ENCODE data around the gene SLC7A8.

Gene SLC7A8

DNA sequence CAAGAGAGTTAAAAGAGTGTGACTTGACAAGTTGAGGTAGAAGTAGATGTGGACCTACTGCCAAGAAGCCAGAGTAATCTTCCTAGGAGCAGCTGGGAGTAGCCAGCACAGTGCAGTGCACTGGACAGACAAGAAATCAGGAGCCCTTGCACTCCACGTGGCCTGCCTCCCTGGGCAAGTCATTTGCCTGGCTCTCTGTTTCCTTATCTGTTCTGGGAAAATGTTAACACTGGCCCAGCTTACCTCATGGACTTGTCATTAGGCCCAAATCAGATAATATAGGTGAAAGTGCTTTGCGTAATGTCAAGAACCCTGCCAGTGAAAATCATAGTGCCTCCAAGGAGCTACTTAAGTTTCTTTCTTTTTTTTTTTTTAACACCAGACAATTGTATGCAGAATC lies 19.2 kb downstream of the SLC7A8 start:
- Histone ChIP-seq H3K36me3 (replicated peaks in 1 of 2; ENCODE audit: control insufficient read depth in 2 of 2, insufficient read depth in 2 of 2, low read length in 2 of 2) (peaks cover 0 to 9% of the 10 kb centered on the region in 2 donors), H3K27ac (replicated peaks; ENCODE audit: low read length) (no peak overlapping the region), H3K4ac (ENCODE audit: low read length) (no peak overlapping the region), H3K4me1 (ENCODE audit: control insufficient read depth in 2 of 2, insufficient read depth in 1 of 2, low read depth in 1 of 2, low read length in 2 of 2) (peaks cover 23 to 26% of the 10 kb centered on the region in 2 donors), H2BK5ac (ENCODE audit: low read length) (no peak overlapping the region), H3K14ac (ENCODE audit: low read length) (no peak overlapping the region), H3K18ac (ENCODE audit: low read length) (no peak overlapping the region), H3K4me2 (ENCODE audit: insufficient read depth, low read length, poor library complexity, severe bottlenecking) (no peak overlapping the region), H2AK5ac (ENCODE audit: low read depth, low read length) (no peak overlapping the region), H3K27me3 (ENCODE audit: control insufficient read depth in 3 of 3, insufficient read depth in 3 of 3, low read depth in 1 of 3, low read length in 3 of 3) (no peaks in the 10 kb centered on the region), H2BK15ac (ENCODE audit: low read length) (no peak overlapping the region), H4K91ac (ENCODE audit: low read depth, low read length, poor library complexity) (no peak overlapping the region), H3K23ac (ENCODE audit: low read depth, low read length, poor library complexity) (no peak overlapping the region), H3K9me3 (replicated peaks in 1 of 2; ENCODE audit: control insufficient read depth in 2 of 2, insufficient read depth in 1 of 2, low read depth in 1 of 2, low read length in 2 of 2) (no peaks in the 10 kb centered on the region), H2BK120ac (ENCODE audit: low read depth, low read length) (no peak overlapping the region), H2AFZ (ENCODE audit: low read length) (no peak overlapping the region), H3K9ac (ENCODE audit: low read depth, low read length, poor library complexity) (no peak overlapping the region), H3K4me3 (ENCODE audit: low read length in 2 of 2) (no peak overlapping the region), H4K8ac (ENCODE audit: low read depth, low read length) (no peak overlapping the region), H2BK12ac (ENCODE audit: low read length) (no peak overlapping the region), H3K79me1 (ENCODE audit: low read depth, low read length) (no peaks in the 10 kb centered on the region)
- DNase-seq (ENCODE audit: low spot score): no peak
- WGBS, 2 donors (ENCODE audit: extremely low coverage in 2 of 2, insufficient read length in 2 of 2, insufficient replicate concordance in 1 of 2): no CpG with 5 or more reads among the region's 2 CpGs

DNA sequence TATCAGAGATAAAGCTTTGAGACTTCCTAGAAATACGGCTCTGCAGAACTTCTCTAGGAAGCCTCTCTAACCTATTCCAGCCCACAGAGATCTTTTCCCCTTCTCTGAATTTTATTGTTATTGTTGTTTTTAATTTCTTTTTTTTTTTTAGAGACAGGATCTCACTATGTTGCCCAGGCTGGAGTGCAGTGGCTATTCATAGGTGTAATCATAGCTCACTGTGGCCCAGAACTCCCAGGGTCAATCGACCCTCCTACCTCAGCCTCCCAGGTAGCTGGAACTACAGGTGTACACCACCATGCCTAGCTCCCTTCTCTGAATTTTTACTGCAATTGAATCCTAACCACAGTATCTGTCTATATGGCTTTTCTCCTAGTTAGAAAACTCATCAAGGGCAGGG lies 19.6 kb downstream of the SLC7A8 start:
- no peak for DNase-seq (ENCODE audit: low spot score)

DNA sequence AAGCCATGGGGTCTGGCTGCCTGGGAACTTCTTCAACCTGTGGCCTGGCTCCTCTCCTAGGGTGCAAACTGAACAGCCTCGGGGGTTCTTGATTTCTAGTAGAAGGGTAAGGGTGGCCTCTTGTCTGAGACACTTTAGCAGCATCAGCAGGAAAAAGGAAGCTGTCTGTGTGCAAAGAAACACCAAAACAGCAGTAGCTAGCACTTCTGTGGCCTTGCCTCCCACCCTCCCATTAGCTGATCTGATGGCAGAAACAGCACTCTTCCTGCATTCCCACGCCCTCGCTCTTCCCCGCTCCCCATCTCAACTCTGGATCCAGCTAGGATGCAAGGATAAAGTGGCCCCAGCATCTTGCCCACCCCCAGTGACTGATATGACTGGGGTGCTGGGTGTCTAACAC lies 20.7 kb downstream of the SLC7A8 start:
- no CpG with 5 or more reads among the region's 4 CpGs for WGBS, 2 donors (ENCODE audit: extremely low coverage in 2 of 2, insufficient read length in 2 of 2, insufficient replicate concordance in 1 of 2)
- Histone ChIP-seq H3K36me3 (replicated peaks in 1 of 2; ENCODE audit: control insufficient read depth in 2 of 2, insufficient read depth in 2 of 2, low read length in 2 of 2) (peaks cover 0 to 9% of the 10 kb centered on the region in 2 donors), H3K4me1 (ENCODE audit: control insufficient read depth in 2 of 2, insufficient read depth in 1 of 2, low read depth in 1 of 2, low read length in 2 of 2) (peaks cover 17 to 28% of the 10 kb centered on the region in 2 donors), H3K9ac (ENCODE audit: low read depth, low read length, poor library complexity) (no peak overlapping the region), H3K4me3 (ENCODE audit: low read length in 2 of 2) (peak overlapping the region in 1 of 2 donors; percentile 13), H4K8ac (ENCODE audit: low read depth, low read length) (no peak overlapping the region), H2BK5ac (ENCODE audit: low read length) (no peak overlapping the region), H3K14ac (ENCODE audit: low read length) (no peak overlapping the region), H2BK15ac (ENCODE audit: low read length) (no peak overlapping the region), H2AK5ac (ENCODE audit: low read depth, low read length) (no peak overlapping the region), H4K91ac (ENCODE audit: low read depth, low read length, poor library complexity) (no peak overlapping the region), H2BK12ac (ENCODE audit: low read length) (no peak overlapping the region), H3K4ac (ENCODE audit: low read length) (no peak overlapping the region), H2BK120ac (ENCODE audit: low read depth, low read length) (no peak overlapping the region), H3K27me3 (ENCODE audit: control insufficient read depth in 3 of 3, insufficient read depth in 3 of 3, low read depth in 1 of 3, low read length in 3 of 3) (no peaks in the 10 kb centered on the region), H3K4me2 (ENCODE audit: insufficient read depth, low read length, poor library complexity, severe bottlenecking) (no peak overlapping the region), H3K9me3 (replicated peaks in 1 of 2; ENCODE audit: control insufficient read depth in 2 of 2, insufficient read depth in 1 of 2, low read depth in 1 of 2, low read length in 2 of 2) (no peaks in the 10 kb centered on the region), H3K18ac (ENCODE audit: low read length) (no peak overlapping the region), H3K79me1 (ENCODE audit: low read depth, low read length) (no peaks in the 10 kb centered on the region), H3K23ac (ENCODE audit: low read depth, low read length, poor library complexity) (no peak overlapping the region), H3K27ac (replicated peaks; ENCODE audit: low read length) (no peak overlapping the region), H2AFZ (ENCODE audit: low read length) (no peak overlapping the region)
- no peak for DNase-seq (ENCODE audit: low spot score)

More for the DNA sequence above, 19.6 kb downstream of the SLC7A8 start:
- Histone ChIP-seq H3K79me1 (ENCODE audit: low read depth, low read length) (no peaks in the 10 kb centered on the region), H3K4me2 (ENCODE audit: insufficient read depth, low read length, poor library complexity, severe bottlenecking) (no peak overlapping the region), H2AFZ (ENCODE audit: low read length) (no peak overlapping the region), H2BK15ac (ENCODE audit: low read length) (no peak overlapping the region), H3K14ac (ENCODE audit: low read length) (no peak overlapping the region), H3K23ac (ENCODE audit: low read depth, low read length, poor library complexity) (no peak overlapping the region), H3K4me3 (ENCODE audit: low read length in 2 of 2) (no peak overlapping the region), H3K9ac (ENCODE audit: low read depth, low read length, poor library complexity) (no peak overlapping the region), H2BK12ac (ENCODE audit: low read length) (no peak overlapping the region), H2BK120ac (ENCODE audit: low read depth, low read length) (no peak overlapping the region), H3K36me3 (replicated peaks in 1 of 2; ENCODE audit: control insufficient read depth in 2 of 2, insufficient read depth in 2 of 2, low read length in 2 of 2) (peaks cover 0 to 9% of the 10 kb centered on the region in 2 donors), H3K4me1 (ENCODE audit: control insufficient read depth in 2 of 2, insufficient read depth in 1 of 2, low read depth in 1 of 2, low read length in 2 of 2) (peaks cover 23 to 28% of the 10 kb centered on the region in 2 donors), H4K8ac (ENCODE audit: low read depth, low read length) (no peak overlapping the region), H3K18ac (ENCODE audit: low read length) (no peak overlapping the region), H3K4ac (ENCODE audit: low read length) (no peak overlapping the region), H3K27me3 (ENCODE audit: control insufficient read depth in 3 of 3, insufficient read depth in 3 of 3, low read depth in 1 of 3, low read length in 3 of 3) (no peaks in the 10 kb centered on the region), H2BK5ac (ENCODE audit: low read length) (no peak overlapping the region), H2AK5ac (ENCODE audit: low read depth, low read length) (no peak overlapping the region), H3K9me3 (replicated peaks in 1 of 2; ENCODE audit: control insufficient read depth in 2 of 2, insufficient read depth in 1 of 2, low read depth in 1 of 2, low read length in 2 of 2) (no peaks in the 10 kb centered on the region), H3K27ac (replicated peaks; ENCODE audit: low read length) (no peak overlapping the region), H4K91ac (ENCODE audit: low read depth, low read length, poor library complexity) (no peak overlapping the region)
- WGBS, 2 donors (ENCODE audit: extremely low coverage in 2 of 2, insufficient read length in 2 of 2, insufficient replicate concordance in 1 of 2): no CpG with 5 or more reads among the region's 2 CpGs

DNA sequence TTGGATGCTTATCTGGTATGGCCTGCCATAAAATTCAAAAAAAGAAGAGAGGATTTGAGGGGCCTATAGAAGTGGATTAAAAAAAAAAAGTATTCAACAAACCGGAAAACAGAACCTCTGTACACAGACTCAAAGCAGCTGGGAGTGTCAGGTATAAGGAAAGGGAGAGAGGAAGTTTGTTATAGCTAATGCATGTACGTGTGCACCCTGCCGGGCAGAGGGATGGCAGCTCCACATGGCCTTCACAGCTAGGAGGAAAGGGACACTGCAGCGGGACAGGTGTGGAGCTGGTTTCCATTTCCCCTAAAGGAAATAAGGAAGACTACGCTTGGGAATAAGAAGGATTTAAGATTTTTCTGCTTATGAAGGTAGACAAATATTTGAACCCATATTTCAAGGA lies 21.5 kb downstream of the SLC7A8 start:
- no peaks in the 10 kb centered on the region for H3K79me1 ChIP-seq (ENCODE audit: low read depth, low read length)
- no CpG with 5 or more reads among the region's 5 CpGs for WGBS, 2 donors (ENCODE audit: extremely low coverage in 2 of 2, insufficient read length in 2 of 2, insufficient replicate concordance in 1 of 2)
- no peak for DNase-seq (ENCODE audit: low spot score)

More for the DNA sequence above, 21.5 kb downstream of the SLC7A8 start:
- H3K27me3 ChIP-seq (ENCODE audit: control insufficient read depth in 3 of 3, insufficient read depth in 3 of 3, low read depth in 1 of 3, low read length in 3 of 3): no peaks in the 10 kb centered on the region
- peaks cover 14 to 23% of the 10 kb centered on the region in 2 donors for H3K4me1 ChIP-seq (ENCODE audit: control insufficient read depth in 2 of 2, insufficient read depth in 1 of 2, low read depth in 1 of 2, low read length in 2 of 2)
- H4K91ac ChIP-seq (ENCODE audit: low read depth, low read length, poor library complexity): no peak overlapping the region
- no peak overlapping the region for H3K4me3 ChIP-seq (ENCODE audit: low read length in 2 of 2)
- no peak overlapping the region for H3K4ac ChIP-seq (ENCODE audit: low read length)
- no peak overlapping the region for H3K23ac ChIP-seq (ENCODE audit: low read depth, low read length, poor library complexity)
- no peak overlapping the region for H2BK12ac ChIP-seq (ENCODE audit: low read length)
- H2BK120ac ChIP-seq (ENCODE audit: low read depth, low read length): no peak overlapping the region
- H3K9ac ChIP-seq (ENCODE audit: low read depth, low read length, poor library complexity): no peak overlapping the region
- H3K36me3 ChIP-seq (replicated peaks in 1 of 2; ENCODE audit: control insufficient read depth in 2 of 2, insufficient read depth in 2 of 2, low read length in 2 of 2): peaks cover 0 to 9% of the 10 kb centered on the region in 2 donors
- H3K27ac ChIP-seq (replicated peaks; ENCODE audit: low read length): no peak overlapping the region
- no peak overlapping the region for H4K8ac ChIP-seq (ENCODE audit: low read depth, low read length)
- H2BK5ac ChIP-seq (ENCODE audit: low read length): no peak overlapping the region
- no peaks in the 10 kb centered on the region for H3K9me3 ChIP-seq (replicated peaks in 1 of 2; ENCODE audit: control insufficient read depth in 2 of 2, insufficient read depth in 1 of 2, low read depth in 1 of 2, low read length in 2 of 2)
- H2AFZ ChIP-seq (ENCODE audit: low read length): no peak overlapping the region
- no peak overlapping the region for H3K4me2 ChIP-seq (ENCODE audit: insufficient read depth, low read length, poor library complexity, severe bottlenecking)
- H2AK5ac ChIP-seq (ENCODE audit: low read depth, low read length): no peak overlapping the region
- H3K18ac ChIP-seq (ENCODE audit: low read length): no peak overlapping the region
- no peak overlapping the region for H2BK15ac ChIP-seq (ENCODE audit: low read length)
- H3K14ac ChIP-seq (ENCODE audit: low read length): no peak overlapping the region

Data from neuronal stem cell (in vitro differentiated cells).